ENCODE measurements around the gene SNHG17. TPM values are rescaled to one million over a fixed set of nuclear protein-coding genes. Genes with fewer than 3 reads are reported as not detected.

SNHG17 gene
- total and polyA plus RNA-seq, 9 of the 15 experiments (the other 6 are each of a cell fraction or from before 2014, with no cell fraction given), result 29.8 to 106 (median 57.7) TPM

DNA sequence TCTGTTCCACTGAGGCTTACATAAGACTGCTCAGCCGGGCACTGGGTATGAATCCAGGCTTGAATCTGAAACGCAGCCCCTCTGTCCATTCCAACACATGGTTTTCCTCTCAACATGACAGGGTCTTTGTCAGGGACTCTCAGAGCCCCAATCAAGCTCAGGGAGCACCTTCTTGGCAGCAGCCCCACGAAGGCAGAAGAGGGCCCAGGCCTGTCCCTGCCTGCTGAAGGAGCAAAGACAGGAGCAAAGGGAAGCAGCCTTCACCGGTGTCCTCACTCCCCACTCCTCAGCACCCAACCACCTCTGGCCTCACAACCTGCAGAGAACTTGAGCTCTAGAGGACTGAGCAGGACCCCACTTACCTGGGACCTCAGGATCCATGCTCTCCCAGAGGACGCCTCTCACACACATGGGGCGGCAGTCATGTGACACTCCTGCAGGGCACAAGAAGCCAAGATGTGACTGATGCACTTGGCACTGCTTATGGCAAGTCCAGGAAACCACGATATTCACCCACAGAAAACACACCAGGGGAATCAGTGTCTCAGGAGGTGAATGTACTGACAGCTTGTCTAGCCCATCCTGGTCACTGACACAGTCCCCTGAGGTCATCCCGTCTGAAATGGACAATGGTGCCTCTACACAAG lies 4.3 kb downstream of the SNHG17 start:
- WGBS (ENCODE audit: insufficient coverage, low coverage, missing lambda C conversion rate), result 87% methylated on average over 8 of the region's 8 CpGs
- TF ChIP-seq ZFP30 (CRISPR knock-in tag; IDR thresholded peaks at IDR 0.05; ENCODE audit: borderline replicate concordance) (no peak), POLR2AphosphoS5 (IDR thresholded peaks at IDR 0.05; ENCODE audit: control insufficient read depth, insufficient read depth, low read depth, low read length) (0 out of 2 replicates have a peak, but pooled peaks have one; percentile 6), RBFOX2 (IDR thresholded peaks at IDR 0.05; ENCODE audit: low read depth, low read length) (peak; percentile 50; the same call in 1 of the 2 replicates), ZKSCAN8 (CRISPR knock-in tag; IDR thresholded peaks at IDR 0.05) (no peak)
- TF ChIP-seq, protein P1, sequence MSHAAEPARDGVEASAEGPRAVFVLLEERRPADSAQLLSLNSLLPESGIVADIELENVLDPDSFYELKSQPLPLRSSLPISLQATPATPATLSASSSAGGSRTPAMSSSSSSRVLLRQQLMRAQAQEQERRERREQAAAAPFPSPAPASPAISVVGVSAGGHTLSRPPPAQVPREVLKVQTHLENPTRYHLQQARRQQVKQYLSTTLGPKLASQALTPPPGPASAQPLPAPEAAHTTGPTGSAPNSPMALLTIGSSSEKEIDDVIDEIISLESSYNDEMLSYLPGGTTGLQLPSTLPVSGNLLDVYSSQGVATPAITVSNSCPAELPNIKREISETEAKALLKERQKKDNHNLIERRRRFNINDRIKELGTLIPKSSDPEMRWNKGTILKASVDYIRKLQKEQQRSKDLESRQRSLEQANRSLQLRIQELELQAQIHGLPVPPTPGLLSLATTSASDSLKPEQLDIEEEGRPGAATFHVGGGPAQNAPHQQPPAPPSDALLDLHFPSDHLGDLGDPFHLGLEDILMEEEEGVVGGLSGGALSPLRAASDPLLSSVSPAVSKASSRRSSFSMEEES (CRISPR knock-in tag; IDR thresholded peaks at IDR 0.05), result peak; percentile 50; the same call in 1 of the 2 replicates
- Histone ChIP-seq H2AFZ (ENCODE audit: low read depth, low read length) (no peak overlapping the region), H3K9me1 (ENCODE audit: control insufficient read depth, insufficient read depth, low read length) (peaks cover 21% of the 10 kb centered on the region), H3K27me3 (ENCODE audit: control insufficient read depth in 2 of 2, insufficient read depth in 2 of 2, low read length in 2 of 2) (no peaks in the 10 kb centered on the region), H3K4me2 (ENCODE audit: insufficient read depth, low read length) (no peak overlapping the region; the same call in 1 of the 2 replicates), H3K4me1 (replicated peaks in 1 of 2; ENCODE audit: control insufficient read depth in 2 of 2, insufficient read depth in 2 of 2, low read length in 2 of 2) (peaks cover 20 to 31% of the 10 kb centered on the region in 2 experiments; a peak in 4 of 5 replicates), H3K9me3 (replicated peaks; ENCODE audit: control insufficient read depth, insufficient read depth, low read depth, low read length) (no peaks in the 10 kb centered on the region), H3K36me3 (ENCODE audit: control insufficient read depth, insufficient read depth, low read length) (peaks cover 91% of the 10 kb centered on the region), H3K9ac (ENCODE audit: insufficient read depth in 1 of 2, low read depth in 2 of 2, low read length in 2 of 2) (peak overlapping the region in 1 of 2 experiments; percentile 67; a peak in 2 of 4 replicates), H3K4me3 (no peak overlapping the region), H3K27ac (ENCODE audit: extremely low read depth, low read depth, low read length) (no peak overlapping the region; the same call in 2 of the 3 replicates), H4K20me1 (replicated peaks; ENCODE audit: control insufficient read depth, insufficient read depth, low read length) (peaks cover 81% of the 10 kb centered on the region), H3K79me2 (ENCODE audit: control insufficient read depth, insufficient read depth, low read length) (peaks cover 93% of the 10 kb centered on the region)
- ATAC-seq (no peak), DNase-seq (ENCODE audit: extremely low read depth in 1 of 4, low spot score in 3 of 4) (no peak), FAIRE-seq (no peak)
- ChIA-PET CTCF (ENCODE audit: low intra/inter-chr PET ratio) (no interaction called here), POLR2A (interaction anchor here (1.1 to 5.6 kb wide), 5 partner anchors 10 to 93 kb away, joined by 3 to 130 read pairs (median 14); no protein-coding TSS in a partner anchor)
- in situ Hi-C loops (cut with MboI) (no loop called here), intact Hi-C loops (cut with micrococcal nuclease) (no loop called here)
- BruUV-seq (replicated peaks), result no TSS peak

Measured in K562 (cell line).